MCF 10A (cell line): ENCODE data around the gene CCDC184. TPM values are rescaled to one million over a fixed set of nuclear protein-coding genes. Genes with fewer than 3 reads are reported as not detected.
A peak's percentile ranks its signal among the peaks of the same experiment; 100 is the strongest.

ENCODE experiments used
- BruUV-seq: library from RNA; stranded (reverse); fragments of 400-500 nt; replicated peaks from 2 replicates; lab custom pipeline; 2021; lab: Mats Ljungman, UMichigan
- CTCF ChIA-PET: fragments of 300-600 bp; sonication (Branson Sonifier 250); formaldehyde crosslinking; extraction: SDS; loops from one replicate; lab custom pipeline; 2021; ENCODE audit warnings: antibody characterized with exemption, inconsistent platforms; lab: Yijun Ruan, JAX
- POLR2A ChIA-PET: fragments of 300-600, 350-650 bp; sonication (Branson Sonifier 250); formaldehyde crosslinking; extraction: SDS; loops from one replicate; lab custom pipeline; 2020; ENCODE audit warnings: antibody characterized with exemption, inconsistent platforms; lab: Yijun Ruan, JAX
- DNase-seq: peaks from one replicate; pipeline ENCODE4 v3.0.0-alpha.2; 2018; ENCODE audit not compliant: unreplicated experiment
- H3K27ac Mint-ChIP-seq: one replicate; pipeline ENCODE4 v1.8.0; 2022; ENCODE audit warnings: mild to moderate bottlenecking, low read depth, mixed read lengths; ENCODE audit not compliant: unreplicated experiment
- H3K27me3 Mint-ChIP-seq: one replicate; pipeline ENCODE4 v1.8.0; 2022; ENCODE audit warnings: mixed read lengths; ENCODE audit not compliant: insufficient read depth, unreplicated experiment
- H3K36me3 Mint-ChIP-seq: one replicate; pipeline ENCODE4 v1.8.0; 2022; ENCODE audit warnings: mild to moderate bottlenecking, moderate library complexity, mixed read lengths; ENCODE audit not compliant: insufficient read depth, unreplicated experiment
- H3K4me1 Mint-ChIP-seq: one replicate; pipeline ENCODE4 v1.8.0; 2022; ENCODE audit warnings: mixed read lengths; ENCODE audit not compliant: insufficient read depth, unreplicated experiment
- H3K4me3 Mint-ChIP-seq: one replicate; pipeline ENCODE4 v1.8.0; 2022; ENCODE audit warnings: mild to moderate bottlenecking, moderate library complexity, mixed read lengths; ENCODE audit not compliant: unreplicated experiment
- H3K9me3 Mint-ChIP-seq: one replicate; pipeline ENCODE4 v1.8.0; 2022; ENCODE audit warnings: mixed read lengths; ENCODE audit not compliant: unreplicated experiment
- intact Hi-C: fragments of 100-400 bp; cut with micrococcal nuclease; formaldehyde crosslinking; loops from 2 replicates; pipeline ENCODE4 v1.14.1; 2022
- total RNA-seq: library from RNA; stranded (reverse); gene quantifications from 2 replicates; pipeline ENCODE4 v1.2.3, GENCODE V29; 2022
- TF ChIP-seq, protein P1 (sequence below): fragments of 200-600 bp; IDR thresholded peaks from one replicate; pipeline ENCODE4 v1.8.0; 2022; ENCODE audit warnings: antibody characterized with exemption, mild to moderate bottlenecking; ENCODE audit not compliant: unreplicated experiment

The CCDC184 gene
- total RNA-seq, 1 experiment from 2014 or later, result not detected

DNA sequence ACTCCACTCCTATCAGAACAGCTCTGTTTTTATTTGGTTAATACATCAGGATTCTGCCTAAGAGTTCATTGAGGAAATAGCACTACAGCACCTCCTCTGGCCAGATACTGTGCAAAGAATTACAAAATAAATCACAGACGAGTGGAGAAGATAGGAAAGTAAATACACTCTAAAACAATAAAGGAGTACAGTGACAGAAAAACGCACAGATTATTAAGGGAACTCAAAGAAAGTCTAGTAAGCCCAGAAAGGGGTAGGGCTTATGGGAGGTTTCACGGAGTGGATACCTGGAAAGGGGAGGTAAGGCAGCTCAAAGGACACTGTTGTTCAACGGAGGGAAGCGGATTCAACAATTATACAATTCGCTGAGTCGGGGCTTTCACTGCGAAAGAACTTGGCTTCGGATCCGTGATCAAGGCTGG, 14.1 kb downstream of the CCDC184 start:
- Mint-ChIP-seq H3K27ac (no peak overlapping the region), H3K4me1 (peaks cover 7% of the 10 kb centered on the region), H3K36me3 (no peaks in the 10 kb centered on the region), H3K4me3 (peak overlapping the region; percentile 77), H3K27me3 (peaks cover 51% of the 10 kb centered on the region), H3K9me3 (peaks cover 5% of the 10 kb centered on the region)
- no TSS peak for BruUV-seq
- intact Hi-C loops, result no loop called here
- TF ChIP-seq, protein P1, sequence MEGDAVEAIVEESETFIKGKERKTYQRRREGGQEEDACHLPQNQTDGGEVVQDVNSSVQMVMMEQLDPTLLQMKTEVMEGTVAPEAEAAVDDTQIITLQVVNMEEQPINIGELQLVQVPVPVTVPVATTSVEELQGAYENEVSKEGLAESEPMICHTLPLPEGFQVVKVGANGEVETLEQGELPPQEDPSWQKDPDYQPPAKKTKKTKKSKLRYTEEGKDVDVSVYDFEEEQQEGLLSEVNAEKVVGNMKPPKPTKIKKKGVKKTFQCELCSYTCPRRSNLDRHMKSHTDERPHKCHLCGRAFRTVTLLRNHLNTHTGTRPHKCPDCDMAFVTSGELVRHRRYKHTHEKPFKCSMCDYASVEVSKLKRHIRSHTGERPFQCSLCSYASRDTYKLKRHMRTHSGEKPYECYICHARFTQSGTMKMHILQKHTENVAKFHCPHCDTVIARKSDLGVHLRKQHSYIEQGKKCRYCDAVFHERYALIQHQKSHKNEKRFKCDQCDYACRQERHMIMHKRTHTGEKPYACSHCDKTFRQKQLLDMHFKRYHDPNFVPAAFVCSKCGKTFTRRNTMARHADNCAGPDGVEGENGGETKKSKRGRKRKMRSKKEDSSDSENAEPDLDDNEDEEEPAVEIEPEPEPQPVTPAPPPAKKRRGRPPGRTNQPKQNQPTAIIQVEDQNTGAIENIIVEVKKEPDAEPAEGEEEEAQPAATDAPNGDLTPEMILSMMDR, result peak; percentile 28
- no peak for DNase-seq
- ChIA-PET POLR2A (interaction anchor here (0.6 to 1.5 kb wide), 6 partner anchors 10 to 1781 kb away, joined by 3 to 7 read pairs (median 5); partner anchors contain the start of gene ASB8), CTCF (interaction anchor here (0.5 to 4.0 kb wide), 14 partner anchors 9 to 482 kb away, joined by 3 to 30 read pairs (median 3); no protein-coding TSS in a partner anchor)

DNA sequence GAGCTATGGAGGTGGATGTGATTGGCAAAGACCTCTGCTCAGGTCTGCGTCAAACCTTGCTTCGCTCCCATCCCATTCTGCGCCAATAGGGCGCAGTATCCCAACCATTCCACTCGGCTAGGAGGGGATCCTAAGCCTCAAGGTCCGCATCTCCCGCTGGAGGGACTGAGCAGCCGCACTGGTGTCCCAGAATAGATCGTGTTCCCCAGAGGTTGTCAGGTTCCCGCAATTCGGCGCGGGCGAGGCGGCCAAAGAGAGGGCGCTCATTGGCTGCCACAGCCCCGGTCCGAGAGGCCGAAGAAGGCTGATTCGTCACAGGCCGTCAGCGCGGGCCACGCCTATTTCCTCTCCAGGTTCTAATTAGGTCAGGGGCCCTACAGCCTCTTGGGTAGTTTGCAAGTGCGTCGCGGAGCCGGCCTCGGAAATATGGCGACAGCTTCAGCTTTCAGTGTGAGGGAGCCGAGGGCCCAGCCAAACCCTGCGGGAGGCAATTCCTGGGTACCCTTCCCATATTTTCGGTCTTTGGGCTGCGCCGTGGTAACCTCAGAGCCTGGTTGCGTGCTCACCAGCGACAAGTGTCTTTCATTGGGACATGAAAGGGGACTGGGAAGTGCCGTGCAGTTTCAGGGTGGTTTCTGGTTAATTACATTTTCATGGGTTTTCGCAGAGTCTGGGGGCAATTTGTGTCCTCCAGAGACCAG, 14.7 kb downstream of the CCDC184 start:
- ChIA-PET CTCF (interaction anchor here (0.6 to 4.0 kb wide), 11 partner anchors 9 to 420 kb away, joined by 3 to 30 read pairs (median 3); no protein-coding TSS in a partner anchor), POLR2A (interaction anchor here (0.5 to 1.5 kb wide), 6 partner anchors 11 to 235 kb away, joined by 3 to 7 read pairs (median 4); partner anchors contain the start of genes ASB8 and TMEM106C)
- peaks cover 56% of the 10 kb centered on the region for H3K27me3 Mint-ChIP-seq
- H3K27ac Mint-ChIP-seq, result no peak overlapping the region
- no TSS peak for BruUV-seq
- peaks cover 6% of the 10 kb centered on the region for H3K9me3 Mint-ChIP-seq
- peaks cover 7% of the 10 kb centered on the region for H3K4me1 Mint-ChIP-seq
- peak overlapping the region; percentile 77 for H3K4me3 Mint-ChIP-seq
- no peaks in the 10 kb centered on the region for H3K36me3 Mint-ChIP-seq
- no peak for DNase-seq
- intact Hi-C loops, result no loop called here
- TF ChIP-seq, protein P1, result peak; percentile 0

DNA sequence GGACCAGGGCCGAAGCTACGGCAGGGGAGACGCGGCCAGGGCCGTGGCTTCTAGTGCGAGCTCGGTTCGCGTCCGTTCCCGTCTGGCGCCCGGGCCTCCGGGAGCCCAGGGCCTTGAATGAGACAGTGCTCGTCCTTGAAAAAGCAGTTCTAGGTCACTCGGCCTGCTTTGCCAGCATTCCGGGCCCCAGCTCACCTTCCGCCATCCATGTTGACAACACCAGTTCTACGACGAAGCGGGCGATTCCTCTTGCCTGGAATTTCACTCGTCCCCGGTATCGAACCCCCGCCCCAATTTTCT, 15.2 kb downstream of the CCDC184 start:
- TF ChIP-seq, protein P1, result no peak
- no peak for DNase-seq
- peaks cover 7% of the 10 kb centered on the region for H3K4me1 Mint-ChIP-seq
- no peaks in the 10 kb centered on the region for H3K36me3 Mint-ChIP-seq
- TSS peak; percentile 68 for BruUV-seq
- POLR2A ChIA-PET, result interaction anchor here (0.5 to 1.2 kb wide), 3 partner anchors 19 to 235 kb away, joined by 3 to 4 read pairs (median 3); partner anchors contain the start of genes ASB8 and TMEM106C
- CTCF ChIA-PET, result interaction anchor here (0.6 to 4.0 kb wide), 8 partner anchors 10 to 420 kb away, joined by 3 to 30 read pairs (median 4); no protein-coding TSS in a partner anchor
- no peak overlapping the region for H3K27ac Mint-ChIP-seq
- H3K4me3 Mint-ChIP-seq, result peak overlapping the region; percentile 77
- peaks cover 6% of the 10 kb centered on the region for H3K9me3 Mint-ChIP-seq
- peaks cover 56% of the 10 kb centered on the region for H3K27me3 Mint-ChIP-seq
- intact Hi-C loops, result no loop called here

DNA sequence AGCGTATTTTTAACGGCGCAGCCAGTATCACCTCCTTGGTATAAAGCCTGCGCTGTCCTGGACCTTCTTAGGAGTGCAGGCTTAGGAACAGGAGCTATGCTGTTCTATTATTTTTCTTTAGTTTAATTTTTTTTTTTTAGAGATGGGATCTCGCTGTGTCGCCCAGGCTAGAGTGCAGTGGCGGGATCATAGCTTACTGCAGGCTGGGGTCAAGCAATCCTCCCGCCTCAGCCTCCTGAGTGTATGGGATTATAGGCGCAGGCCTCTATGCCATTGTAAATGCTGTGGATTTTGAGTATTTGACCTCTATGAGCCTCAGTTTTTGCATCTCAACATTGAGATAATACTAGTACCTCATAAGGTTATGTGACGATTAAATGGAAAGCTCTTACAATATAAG, 15.5 kb downstream of the CCDC184 start:
- DNase-seq, result no peak
- Mint-ChIP-seq H3K27me3 (peaks cover 56% of the 10 kb centered on the region), H3K9me3 (peaks cover 6% of the 10 kb centered on the region), H3K36me3 (no peaks in the 10 kb centered on the region), H3K27ac (no peak overlapping the region), H3K4me3 (no peak overlapping the region), H3K4me1 (peaks cover 7% of the 10 kb centered on the region)
- TF ChIP-seq, protein P1, result no peak
- no TSS peak for BruUV-seq
- ChIA-PET CTCF (interaction anchor here (0.6 to 4.0 kb wide), 8 partner anchors 10 to 483 kb away, joined by 3 to 30 read pairs (median 3); no protein-coding TSS in a partner anchor), POLR2A (interaction anchor here (0.7 kb wide), 1 partner anchor 235 kb away, joined by 3 read pairs; the partner anchor contains the start of gene TMEM106C)
- intact Hi-C loops, result no loop called here
